GM12878 (cell line): ENCODE data around the gene PAIP1. TPM values are rescaled to one million over a fixed set of nuclear protein-coding genes. Genes with fewer than 3 reads are reported as not detected.
A peak's percentile ranks its signal among the peaks of the same experiment; 100 is the strongest.

Experiments used
- ATAC-seq: fragments of 200-7000 bp; cut with Tn5 transposase; 3 replicates; pipeline ENCODE4 v1.9.1; 2020; ENCODE audit warnings: mild to moderate bottlenecking, moderate library complexity
- BruUV-seq: library from RNA; stranded (reverse); fragments of 400-500 nt; replicated peaks from 2 replicates; lab custom pipeline; 2021; lab: Mats Ljungman, UMichigan
- CTCF ChIA-PET: fragments of 300-600 bp; sonication (Branson Sonifier 250); formaldehyde crosslinking; extraction: SDS; loops from one replicate; lab custom pipeline; 2021; ENCODE audit warnings: inconsistent platforms; lab: Yijun Ruan, JAX
- POLR2A ChIA-PET: fragments of 350-600 bp; formaldehyde crosslinking; extraction: SDS; loops from one replicate; lab custom pipeline; 2021; ENCODE audit warnings: inconsistent platforms; lab: Charles Lee
- RAD21 ChIA-PET: fragments of 300-600 bp; sonication (Branson Sonifier 250); formaldehyde crosslinking; loops from one replicate; lab custom pipeline; 2023; ENCODE audit warnings: antibody characterized with exemption; ENCODE audit not compliant: unreplicated experiment; lab: Charles Lee
- SMC1A ChIA-PET: fragments of 300-600 bp; sonication (Branson Sonifier 250); formaldehyde crosslinking; loops from one replicate; lab custom pipeline; 2023; ENCODE audit not compliant: unreplicated experiment, uncharacterized antibody; lab: Charles Lee
- DNase-seq: peaks from one replicate; pipeline ENCODE4 v3.0.0-alpha.2; 2011; ENCODE audit warnings: low read depth, low spot score
- FAIRE-seq: peaks from 3 replicates; lab custom pipeline; 2011; peaks lifted over from hg19 to GRCh38; lab: Jason Lieb, UNC
- H2AFZ ChIP-seq: 2 replicates; pipeline ENCODE4 v1.6.0; 2011; ENCODE audit warnings: low read depth, low read length, control low read depth; ENCODE audit not compliant: control insufficient read depth
- H3K27ac ChIP-seq: 2 replicates; pipeline ENCODE4 v1.5.1; 2011; ENCODE audit warnings: control low read depth; ENCODE audit not compliant: control insufficient read depth, insufficient read depth
- H3K27me3 ChIP-seq, 2 experiments: replicated peaks in 1 of 2; 2 replicates each; pipeline versions ENCODE4 v1.6.0 to v1.6.1; 2011; ENCODE audit warnings: low read length in 1 of 2; ENCODE audit not compliant: control insufficient read depth in 2 of 2, insufficient read depth in 2 of 2
- H3K36me3 ChIP-seq, 2 experiments: 2 replicates each; pipeline ENCODE4 v1.5.1; 2011; ENCODE audit warnings: low read length in 1 of 2; ENCODE audit not compliant: control insufficient read depth in 2 of 2, insufficient read depth in 2 of 2
- H3K4me1 ChIP-seq: 2 replicates; pipeline ENCODE4 v1.6.1; 2011; ENCODE audit warnings: mild to moderate bottlenecking, low read length, moderate library complexity, mixed read lengths; ENCODE audit not compliant: control insufficient read depth, insufficient read depth
- H3K4me2 ChIP-seq: 2 replicates; pipeline ENCODE4 v1.6.0; 2011; ENCODE audit warnings: control low read depth; ENCODE audit not compliant: control insufficient read depth, insufficient read depth
- H3K4me3 ChIP-seq: fragments of 200-600 bp; sonication (generic); 2 replicates; pipeline ENCODE4 v1.5.1; 2016
- H3K79me2 ChIP-seq: 2 replicates; pipeline ENCODE4 v1.6.0; 2011; ENCODE audit warnings: low read length; ENCODE audit not compliant: control insufficient read depth, insufficient read depth
- H3K9ac ChIP-seq: 2 replicates; pipeline ENCODE4 v1.8.0; 2011; ENCODE audit warnings: low read length, control low read depth, mixed read lengths; ENCODE audit not compliant: control insufficient read depth, insufficient read depth
- H3K9me3 ChIP-seq: replicated peaks from 3 replicates; pipeline ENCODE4 v1.5.1; 2011; ENCODE audit warnings: mild to moderate bottlenecking, low read length; ENCODE audit not compliant: control insufficient read depth, insufficient read depth
- H4K20me1 ChIP-seq: 2 replicates; pipeline ENCODE4 v1.6.0; 2011; ENCODE audit not compliant: control insufficient read depth, insufficient read depth
- BCL11A ChIP-seq: IDR thresholded peaks from 2 replicates; pipeline ENCODE4 v1.6.1; 2011; ENCODE audit warnings: low read depth, low read length
- CUX1 ChIP-seq: IDR thresholded peaks from 2 replicates; pipeline ENCODE4 v1.6.1; 2012; ENCODE audit warnings: improper control_type of control experiment, low read depth, low read length; ENCODE audit not compliant: insufficient replicate concordance
- HDGF ChIP-seq: fragments of 450-650 bp; IDR thresholded peaks from 2 replicates; pipeline ENCODE4 v1.6.1; 2016; ENCODE audit warnings: antibody characterized with exemption
- MEF2B ChIP-seq: fragments of 450-650 bp; IDR thresholded peaks from 2 replicates; pipeline ENCODE4 v1.6.1; 2018; ENCODE audit warnings: mild to moderate bottlenecking, moderate library complexity; ENCODE audit not compliant: partially characterized antibody, poor library complexity, severe bottlenecking
- NFYA ChIP-seq: IDR thresholded peaks from 2 replicates; pipeline ENCODE4 v1.6.1; 2011; ENCODE audit warnings: low read depth, mild to moderate bottlenecking, low read length, improper control_type of control experiment, borderline replicate concordance
- PAX5 ChIP-seq: IDR thresholded peaks from 2 replicates; pipeline ENCODE4 v1.6.1; 2011; ENCODE audit warnings: low read depth, low read length, borderline replicate concordance
- RAD51 ChIP-seq: fragments of 450-650 bp; IDR thresholded peaks from 2 replicates; pipeline ENCODE4 v1.6.1; 2016; ENCODE audit warnings: moderate library complexity, mild to moderate bottlenecking, inconsistent platforms
- STAT1 ChIP-seq: fragments of 450-650 bp; conservative IDR thresholded peaks from 2 replicates; pipeline ENCODE4 v1.6.1; 2014; ENCODE audit warnings: antibody characterized with exemption, mild to moderate bottlenecking
- TCF7 ChIP-seq: IDR thresholded peaks from 2 replicates; pipeline ENCODE4 v1.6.1; 2014; ENCODE audit warnings: antibody characterized with exemption, borderline replicate concordance
- ZNF592 ChIP-seq: fragments of 450-650 bp; IDR thresholded peaks from 2 replicates; pipeline ENCODE4 v1.6.1; 2017; ENCODE audit warnings: mild to moderate bottlenecking, moderate library complexity
- WGBS: methylation state at CpG from one replicate; pipeline ENCODE4 v1.1.6; 2016; ENCODE audit warnings: low lambda C conversion rate; ENCODE audit not compliant: insufficient replicate concordance, insufficient coverage; ENCODE audit errors: missing lambda C conversion rate; 5-methylcytosine and 5-hydroxymethylcytosine counted together
- in situ Hi-C: fragments of 300-500 bp; cut with MboI; formaldehyde crosslinking; loops from 9 replicates; pipeline ENCODE4 v1.14.3; 2018; ENCODE audit warnings: mixed read lengths
- intact Hi-C: fragments of 100-400 bp; cut with micrococcal nuclease; formaldehyde crosslinking; loops from one replicate; pipeline ENCODE4 v1.14.2; 2022; ENCODE audit not compliant: unreplicated experiment
- polyA plus RNA-seq, 11 experiments: library from polyadenylated mRNA; depleted of rRNA in 4 of 11; unstranded in 6 of 11; stranded (reverse) in 5 of 11; fragments of >200 nt; fragmentation: Nextera tagmentation in 4 of 11; fragmentation: Illumina TruSeq in 1 of 11; extraction: Ambion mirVana in 4 of 11; extraction: Trizol in 1 of 11; gene quantifications; 1 replicate in 1 of 11; 2 replicates in 10 of 11; pipeline versions ENCODE4 v1.2.1 to v1.2.3, GENCODE V29; 2011 to 2016; ENCODE audit warnings: inconsistent platforms in 2 of 11, missing spikeins in 2 of 11, low read depth in 1 of 11
- total RNA-seq, 4 experiments: library from RNA; depleted of rRNA in 3 of 4; stranded (reverse); fragments of >200 nt in 3 of 4; fragmentation: Illumina TruSeq in 1 of 4; extraction: Trizol in 1 of 4; gene quantifications; 2 replicates each; pipeline versions ENCODE4 v1.2.1 to v1.2.3, GENCODE V29; 2013 to 2021

Gene PAIP1
- total and polyA plus RNA-seq, 10 of the 15 experiments (the other 5 are each of a cell fraction or from before 2014, with no cell fraction given) = 37.4 to 90.9 (median 57.0) TPM

GRCh38 chr5:43554497-43554896 is 2.4 kb downstream of the PAIP1 start:
- Histone ChIP-seq H3K27me3 (no peaks in the 10 kb centered on the region), H3K4me3 (peak overlapping the region; percentile 94), H3K9me3 (no peaks in the 10 kb centered on the region), H3K4me2 (peak overlapping the region; percentile 83), H3K36me3 (peaks cover 0 to 12% of the 10 kb centered on the region in 2 experiments; a peak in 2 of 4 replicates), H3K27ac (no peak overlapping the region), H4K20me1 (no peaks in the 10 kb centered on the region), H3K4me1 (peaks cover 13% of the 10 kb centered on the region), H3K79me2 (peaks cover 66% of the 10 kb centered on the region), H3K9ac (no peak overlapping the region; the same call in 1 of the 2 replicates), H2AFZ (no peak overlapping the region)
- RAD21 ChIA-PET = interaction anchor here (1.1 to 3.8 kb wide), 9 partner anchors 10 to 76 kb away, joined by 3 to 19 read pairs (median 8); partner anchors contain the start of genes C5orf34, NNT and TMEM267
- BruUV-seq = no TSS peak
- DNase-seq = no peak
- no peak for ATAC-seq
- WGBS = 95% methylated on average over 1 of the region's 1 CpG
- in situ Hi-C loops = no loop called here
- FAIRE-seq = no peak
- intact Hi-C loops = loop anchor here (10.0 kb wide), 1 partner anchor 560 kb away; no protein-coding TSS in a partner anchor
- POLR2A ChIA-PET = interaction anchor here (0.6 to 3.6 kb wide), 6 partner anchors 11 to 70 kb away, joined by 3 to 19 read pairs (median 10); partner anchors contain the start of genes NNT and TMEM267
- CTCF ChIA-PET = interaction anchor here (0.7 to 4.4 kb wide), 13 partner anchors 10 to 83 kb away, joined by 3 to 31 read pairs (median 4); partner anchors contain the start of genes NNT and TMEM267
- SMC1A ChIA-PET = interaction anchor here (0.8 to 2.8 kb wide), 12 partner anchors 11 to 77 kb away, joined by 3 to 27 read pairs (median 6); partner anchors contain the start of genes C5orf34 and NNT
- no peak for TF ChIP-seq RAD51
- TF ChIP-seq PAX5 = no peak
- no peak for TF ChIP-seq TCF7
- TF ChIP-seq NFYA = no peak
- TF ChIP-seq BCL11A = no peak
- no peak for TF ChIP-seq CUX1
- no peak for TF ChIP-seq HDGF
- TF ChIP-seq ZNF592 = no peak
- TF ChIP-seq MEF2B = no peak
- TF ChIP-seq STAT1 = no peak
